ENCODE results near the gene IRF8. TPM values are rescaled to one million over a fixed set of nuclear protein-coding genes. Genes with fewer than 3 reads are reported as not detected.
"Not testable (repeated sequence)": the region's sequence is repeated elsewhere in the genome, so short reads cannot be mapped to it uniquely, and the experiment has no call there.

Gene IRF8
- polyA plus RNA-seq, 1 of the 3 experiments (the other 2 are of a cell fraction) = not detected

DNA sequence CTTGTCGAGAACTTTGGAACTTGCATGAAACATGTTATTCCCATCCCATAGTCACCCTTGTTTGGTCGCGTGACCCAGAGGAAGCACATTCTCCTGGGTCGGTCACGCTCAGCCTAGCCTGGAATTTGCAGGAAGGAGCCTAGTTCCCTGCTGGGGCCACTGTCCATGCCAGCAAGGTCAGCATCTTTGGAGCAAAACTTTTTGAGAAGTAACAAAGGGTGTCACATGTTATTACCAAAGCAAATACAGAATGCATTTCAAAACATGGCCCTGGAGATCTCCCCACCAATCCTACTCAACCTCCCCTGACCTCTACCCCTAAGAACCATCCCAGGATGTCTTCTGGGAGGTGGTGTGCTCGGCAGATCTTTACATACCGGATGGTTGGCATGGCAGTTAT, 26.2 kb upstream of the IRF8 start (continued):
- TF ChIP-seq, protein P1, sequence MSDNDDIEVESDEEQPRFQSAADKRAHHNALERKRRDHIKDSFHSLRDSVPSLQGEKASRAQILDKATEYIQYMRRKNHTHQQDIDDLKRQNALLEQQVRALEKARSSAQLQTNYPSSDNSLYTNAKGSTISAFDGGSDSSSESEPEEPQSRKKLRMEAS (IDR thresholded peaks at IDR 0.05; ENCODE audit: low read depth) = no peak
- TF ChIP-seq SIN3A (IDR thresholded peaks at IDR 0.05; ENCODE audit: borderline replicate concordance, low read depth, low read length) = no peak
- TF ChIP-seq, protein P2, sequence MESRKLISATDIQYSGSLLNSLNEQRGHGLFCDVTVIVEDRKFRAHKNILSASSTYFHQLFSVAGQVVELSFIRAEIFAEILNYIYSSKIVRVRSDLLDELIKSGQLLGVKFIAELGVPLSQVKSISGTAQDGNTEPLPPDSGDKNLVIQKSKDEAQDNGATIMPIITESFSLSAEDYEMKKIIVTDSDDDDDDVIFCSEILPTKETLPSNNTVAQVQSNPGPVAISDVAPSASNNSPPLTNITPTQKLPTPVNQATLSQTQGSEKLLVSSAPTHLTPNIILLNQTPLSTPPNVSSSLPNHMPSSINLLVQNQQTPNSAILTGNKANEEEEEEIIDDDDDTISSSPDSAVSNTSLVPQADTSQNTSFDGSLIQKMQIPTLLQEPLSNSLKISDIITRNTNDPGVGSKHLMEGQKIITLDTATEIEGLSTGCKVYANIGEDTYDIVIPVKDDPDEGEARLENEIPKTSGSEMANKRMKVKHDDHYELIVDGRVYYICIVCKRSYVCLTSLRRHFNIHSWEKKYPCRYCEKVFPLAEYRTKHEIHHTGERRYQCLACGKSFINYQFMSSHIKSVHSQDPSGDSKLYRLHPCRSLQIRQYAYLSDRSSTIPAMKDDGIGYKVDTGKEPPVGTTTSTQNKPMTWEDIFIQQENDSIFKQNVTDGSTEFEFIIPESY (IDR thresholded peaks at IDR 0.05; ENCODE audit: borderline replicate concordance, low read depth) = no peak
- no peak for TF ChIP-seq MXI1 (IDR thresholded peaks at IDR 0.05; ENCODE audit: low read depth, low read length)
- no peak for TF ChIP-seq NFIC (IDR thresholded peaks at IDR 0.05; ENCODE audit: borderline replicate concordance)
- no peak for TF ChIP-seq GABPA (IDR thresholded peaks at IDR 0.05; ENCODE audit: low read depth)

DNA sequence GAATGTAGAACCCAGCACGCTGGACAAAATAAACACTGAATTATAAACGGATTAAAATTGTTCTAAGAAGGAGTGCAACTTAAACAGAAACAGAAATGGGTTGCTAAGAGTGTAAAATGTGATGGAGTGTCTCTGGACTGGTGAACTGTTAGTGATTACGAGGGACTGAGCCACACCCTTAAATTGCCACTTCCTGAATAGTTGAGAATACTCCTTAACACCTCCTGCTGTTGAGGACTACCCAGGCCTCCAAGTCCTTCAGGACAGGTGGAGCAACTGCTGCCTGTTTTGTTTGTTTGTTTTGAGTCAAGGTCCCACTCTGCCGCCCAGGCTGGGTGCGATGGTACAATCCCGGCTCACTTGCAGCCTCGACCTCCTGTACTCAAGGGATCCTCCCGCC, 25.8 kb upstream of the IRF8 start:
- no peaks in the 10 kb centered on the region for H3K4me1 ChIP-seq (ENCODE audit: control insufficient read depth in 1 of 2, insufficient read depth in 2 of 2, low read depth in 1 of 2, low read length in 1 of 2)
- H3K9me2 ChIP-seq = 0 out of 2 replicates have a peak, but pooled peaks cover 3% of the 10 kb centered on the region
- 19% methylated on average over 8 of the region's 8 CpGs for WGBS (ENCODE audit: low lambda C conversion rate)
- no peaks in the 10 kb centered on the region for H3F3A ChIP-seq (replicated peaks; ENCODE audit: insufficient read depth)
- H3K36me3 ChIP-seq (replicated peaks in 1 of 2; ENCODE audit: control insufficient read depth in 1 of 2, insufficient read depth in 2 of 2, low read length in 1 of 2) = no peaks in the 10 kb centered on the region
- no peaks in the 10 kb centered on the region for H3K9me3 ChIP-seq
- no peak overlapping the region for H2AFZ ChIP-seq (ENCODE audit: low read depth)
- peaks cover 25% of the 10 kb centered on the region; the same call in 1 of the 2 replicates for H3K27me3 ChIP-seq (ENCODE audit: insufficient read depth)
- ChIA-PET POLR2A (no interaction called here), CTCF (no interaction called here)
- no peak overlapping the region for H3K4me2 ChIP-seq
- H3K9ac ChIP-seq = no peak overlapping the region
- no peaks in the 10 kb centered on the region for H3K79me2 ChIP-seq (ENCODE audit: insufficient read depth)
- H3K27ac ChIP-seq (ENCODE audit: low read depth in 2 of 2, low read length in 1 of 2) = no peak overlapping the region
- TF ChIP-seq, protein P3, sequence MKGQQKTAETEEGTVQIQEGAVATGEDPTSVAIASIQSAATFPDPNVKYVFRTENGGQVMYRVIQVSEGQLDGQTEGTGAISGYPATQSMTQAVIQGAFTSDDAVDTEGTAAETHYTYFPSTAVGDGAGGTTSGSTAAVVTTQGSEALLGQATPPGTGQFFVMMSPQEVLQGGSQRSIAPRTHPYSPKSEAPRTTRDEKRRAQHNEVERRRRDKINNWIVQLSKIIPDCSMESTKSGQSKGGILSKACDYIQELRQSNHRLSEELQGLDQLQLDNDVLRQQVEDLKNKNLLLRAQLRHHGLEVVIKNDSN (IDR thresholded peaks at IDR 0.05; ENCODE audit: borderline replicate concordance, low read depth) = no peak
- TF ChIP-seq FOXJ3 (CRISPR knock-in tag; IDR thresholded peaks at IDR 0.05) = no peak
- no peak overlapping the region for H3K4me3 ChIP-seq (ENCODE audit: low read depth in 2 of 2, low read length in 1 of 2)
- no peak for DNase-seq
- H4K20me1 ChIP-seq (ENCODE audit: insufficient read depth) = no peaks in the 10 kb centered on the region

DNA sequence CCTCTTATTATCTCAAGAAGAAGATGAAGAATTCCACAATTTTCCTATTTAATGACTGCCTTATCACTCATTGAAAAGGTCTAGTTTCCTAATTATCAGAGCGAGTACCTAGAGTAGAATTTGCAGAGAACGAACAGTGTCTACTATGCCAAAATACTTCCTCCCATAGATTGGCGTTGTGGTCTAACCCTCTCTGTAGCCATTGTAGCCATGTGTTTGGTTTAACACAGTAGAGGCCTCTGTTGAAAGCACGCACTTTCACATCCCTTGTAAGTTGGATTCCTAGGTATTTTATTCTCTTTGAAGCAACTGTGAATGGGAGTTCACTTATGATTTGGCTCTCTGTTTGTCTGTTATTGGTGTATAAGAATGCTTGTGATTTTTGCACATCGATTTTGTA, 24.9 kb upstream of the IRF8 start:
- H4K20me1 ChIP-seq (ENCODE audit: insufficient read depth); POLR2A ChIA-PET; H3K9me3 ChIP-seq; H3K4me3 ChIP-seq (ENCODE audit: low read depth in 2 of 2, low read length in 1 of 2); H3K4me2 ChIP-seq; H3F3A ChIP-seq (replicated peaks; ENCODE audit: insufficient read depth); CTCF ChIA-PET; H3K9me2 ChIP-seq; H3K9ac ChIP-seq; H3K4me1 ChIP-seq (ENCODE audit: control insufficient read depth in 1 of 2, insufficient read depth in 2 of 2, low read depth in 1 of 2, low read length in 1 of 2); H3K27ac ChIP-seq (ENCODE audit: low read depth in 2 of 2, low read length in 1 of 2); H3K36me3 ChIP-seq (replicated peaks in 1 of 2; ENCODE audit: control insufficient read depth in 1 of 2, insufficient read depth in 2 of 2, low read length in 1 of 2); H3K79me2 ChIP-seq (ENCODE audit: insufficient read depth); DNase-seq; H2AFZ ChIP-seq (ENCODE audit: low read depth): not testable (repeated sequence)
- peaks cover 17% of the 10 kb centered on the region; the same call in 1 of the 2 replicates for H3K27me3 ChIP-seq (ENCODE audit: insufficient read depth)
- WGBS (ENCODE audit: low lambda C conversion rate) = 3% methylated on average over 5 of the region's 5 CpGs

Data from SK-N-SH (cell line).